Activated naive CD8-positive, alpha-beta T cell treated with anti-CD3 and anti-CD28 coated beads, Interleukin-2, amount 10 ng/mL, durations not matched to agents 7 days and 5 days (primary cell): ENCODE data around the gene HS3ST4. TPM values are rescaled to one million over a fixed set of nuclear protein-coding genes. Genes with fewer than 3 reads are reported as not detected.

Experiments
- ATAC-seq: fragments of 150-1000 bp; cut with Tn5 transposase; one replicate; pipeline ENCODE4 v1.10.0; 2021; ENCODE audit warnings: low read depth, moderate library complexity
- POLR2A ChIA-PET: fragments of 350-600 bp; sonication (Branson Sonifier 250); formaldehyde crosslinking; loops from one replicate; lab custom pipeline; 2021; ENCODE audit warnings: antibody characterized with exemption; lab: Charles Lee
- DNase-seq: peaks from one replicate; pipeline ENCODE4 v3.0.0; 2021
- H3K27ac Mint-ChIP-seq: one replicate; pipeline ENCODE4 v1.8.0; 2022; ENCODE audit warnings: mild to moderate bottlenecking, mixed read lengths
- H3K27me3 Mint-ChIP-seq: one replicate; pipeline ENCODE4 v1.8.0; 2022; ENCODE audit warnings: mild to moderate bottlenecking, moderate library complexity, mixed read lengths
- H3K36me3 Mint-ChIP-seq: one replicate; pipeline ENCODE4 v1.8.0; 2021; ENCODE audit warnings: mild to moderate bottlenecking, mixed read lengths
- H3K4me1 Mint-ChIP-seq: one replicate; pipeline ENCODE4 v1.8.0; 2021; ENCODE audit warnings: mixed read lengths
- H3K4me3 Mint-ChIP-seq: one replicate; pipeline ENCODE4 v1.8.0; 2022; ENCODE audit warnings: mild to moderate bottlenecking, moderate library complexity, mixed read lengths
- H3K9me3 Mint-ChIP-seq: one replicate; pipeline ENCODE4 v1.8.0; 2021; ENCODE audit warnings: mixed read lengths
- total RNA-seq, 2 experiments: library from RNA; stranded (reverse); gene quantifications; one replicate each; pipeline ENCODE4 v1.2.3, GENCODE V29; 2021

The HS3ST4 gene
- total RNA-seq, 2 experiments from 2014 or later: not detected

DNA sequence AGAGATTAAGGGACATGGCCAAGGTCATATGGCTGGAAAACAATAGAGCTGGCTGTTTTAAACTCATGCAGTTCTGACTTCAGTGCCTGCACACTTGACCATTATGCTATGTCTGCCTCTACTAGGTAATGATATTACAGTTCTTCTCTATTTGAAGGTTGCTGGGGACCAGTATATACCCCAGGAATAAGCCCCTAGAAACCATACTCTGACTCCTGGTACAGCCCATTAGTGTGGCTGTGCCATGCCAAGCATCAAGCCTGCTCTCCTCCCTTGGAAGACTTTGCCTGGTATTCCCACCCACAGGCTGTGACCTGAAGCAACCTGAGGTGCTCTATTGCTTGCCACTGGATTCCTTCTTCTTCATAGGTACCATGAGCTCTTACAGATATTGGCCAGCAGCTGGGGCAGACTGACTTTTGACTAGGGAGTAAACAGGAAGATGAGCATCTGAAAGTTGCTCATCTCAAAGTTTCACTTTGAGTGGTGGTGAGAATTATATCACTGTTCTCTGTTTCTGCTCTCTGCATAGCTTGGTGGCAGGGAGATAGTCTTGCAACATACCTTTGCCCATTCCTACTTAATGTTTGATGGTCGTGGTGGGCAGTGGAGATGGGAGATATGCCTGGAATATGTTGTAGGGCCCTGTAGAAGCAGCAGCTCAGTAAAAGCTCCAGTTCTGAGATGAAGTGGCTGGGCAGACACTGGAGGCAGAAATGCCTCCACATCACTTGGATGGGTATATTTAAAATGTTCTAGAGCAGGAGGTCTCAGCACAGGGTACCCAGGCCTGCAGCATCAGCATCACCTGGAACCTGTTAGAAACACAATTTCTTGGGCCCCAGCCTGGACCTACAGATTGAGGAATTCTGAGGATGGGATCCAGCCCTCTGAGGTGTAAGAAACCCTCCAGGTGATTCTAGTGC lies 274.7 kb downstream of the HS3ST4 start:
- peak overlapping the region; percentile 47 for H3K27ac Mint-ChIP-seq
- peaks cover 2% of the 10 kb centered on the region for H3K27me3 Mint-ChIP-seq
- H3K4me1 Mint-ChIP-seq: peaks cover 5% of the 10 kb centered on the region
- peak; percentile 56 for ATAC-seq
- H3K36me3 Mint-ChIP-seq: no peaks in the 10 kb centered on the region
- DNase-seq: no peak
- H3K9me3 Mint-ChIP-seq: peaks cover 2% of the 10 kb centered on the region
- H3K4me3 Mint-ChIP-seq: no peak overlapping the region
- POLR2A ChIA-PET: no interaction called here

DNA sequence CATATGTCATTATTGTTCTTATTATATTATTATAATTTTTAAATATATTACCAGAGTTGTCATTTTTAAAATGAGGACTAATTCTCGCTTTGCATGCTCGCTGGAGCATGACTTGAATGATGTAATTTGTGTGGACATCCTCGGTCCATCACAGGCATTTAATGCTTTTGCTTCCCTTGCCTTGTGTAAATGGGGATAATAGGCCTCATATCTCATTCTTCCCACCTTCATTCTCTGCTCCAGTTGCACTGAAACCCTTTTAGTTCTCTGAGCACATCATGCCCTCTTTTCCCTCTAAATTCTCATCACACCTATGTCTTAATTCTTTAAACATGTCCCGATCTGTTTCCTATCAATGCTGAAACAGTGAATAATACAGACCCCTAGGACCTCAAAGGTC lies 285.4 kb downstream of the HS3ST4 start:
- no peaks in the 10 kb centered on the region for H3K27me3 Mint-ChIP-seq
- no peak overlapping the region for H3K27ac Mint-ChIP-seq
- no peak for DNase-seq
- POLR2A ChIA-PET: no interaction called here
- no peaks in the 10 kb centered on the region for H3K4me1 Mint-ChIP-seq
- no peaks in the 10 kb centered on the region for H3K36me3 Mint-ChIP-seq
- H3K4me3 Mint-ChIP-seq: no peak overlapping the region
- ATAC-seq: no peak
- peaks cover 3% of the 10 kb centered on the region for H3K9me3 Mint-ChIP-seq

DNA sequence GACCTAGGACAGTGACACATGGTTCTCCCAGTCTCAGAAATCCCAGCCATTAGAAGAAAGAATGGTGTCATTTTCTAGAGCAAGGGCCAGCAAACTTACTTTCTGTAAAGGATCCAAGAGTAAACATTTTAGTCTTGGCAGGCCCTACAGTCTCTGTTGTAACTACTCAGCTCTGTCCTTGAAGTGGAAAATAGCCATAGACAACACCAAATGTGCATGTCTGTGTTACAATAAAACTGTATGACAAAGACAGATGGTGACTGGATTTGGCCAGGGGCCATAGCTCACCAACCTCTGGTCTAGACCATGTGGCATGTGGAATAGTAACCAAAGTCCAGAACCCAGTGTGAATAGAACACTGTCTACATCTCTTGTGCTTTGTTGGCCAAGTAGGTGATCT lies 286.5 kb downstream of the HS3ST4 start:
- H3K27me3 Mint-ChIP-seq: no peaks in the 10 kb centered on the region
- H3K27ac Mint-ChIP-seq: no peak overlapping the region
- no peaks in the 10 kb centered on the region for H3K4me1 Mint-ChIP-seq
- H3K9me3 Mint-ChIP-seq: peaks cover 3% of the 10 kb centered on the region
- POLR2A ChIA-PET: no interaction called here
- no peaks in the 10 kb centered on the region for H3K36me3 Mint-ChIP-seq
- DNase-seq (no peak), ATAC-seq (no peak)
- H3K4me3 Mint-ChIP-seq: no peak overlapping the region

GRCh38 chr16:25988084-25988483 lies 296.3 kb downstream of the HS3ST4 start:
- H3K4me1 Mint-ChIP-seq: no peaks in the 10 kb centered on the region
- peaks cover 1% of the 10 kb centered on the region for H3K9me3 Mint-ChIP-seq
- POLR2A ChIA-PET: no interaction called here
- no peak overlapping the region for H3K27ac Mint-ChIP-seq
- DNase-seq: no peak
- H3K27me3 Mint-ChIP-seq: no peaks in the 10 kb centered on the region
- no peak overlapping the region for H3K4me3 Mint-ChIP-seq
- ATAC-seq: no peak
- H3K36me3 Mint-ChIP-seq: no peaks in the 10 kb centered on the region

DNA sequence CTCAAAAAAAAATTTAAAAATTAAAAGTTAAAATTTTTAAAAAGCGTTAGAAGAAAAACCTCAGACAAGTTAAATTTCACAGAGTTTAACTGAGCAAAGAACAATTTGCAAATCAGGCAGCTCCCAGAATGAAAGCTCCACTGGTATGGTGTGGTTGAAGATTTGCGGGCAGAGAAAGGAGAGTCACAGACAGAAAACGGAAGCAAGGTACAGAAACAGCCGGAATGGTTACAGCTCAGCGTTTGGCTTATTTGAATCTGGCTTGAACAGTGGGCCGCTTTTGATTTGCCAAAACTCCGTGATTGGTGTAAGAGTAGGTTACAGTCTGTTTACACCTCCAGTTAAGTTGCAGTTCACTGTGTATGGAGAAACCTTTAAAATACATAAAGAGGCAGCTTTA lies 297.1 kb downstream of the HS3ST4 start:
- no peaks in the 10 kb centered on the region for H3K27me3 Mint-ChIP-seq
- POLR2A ChIA-PET: no interaction called here
- DNase-seq (no peak), ATAC-seq (no peak)
- H3K4me1 Mint-ChIP-seq: no peaks in the 10 kb centered on the region
- no peak overlapping the region for H3K4me3 Mint-ChIP-seq
- peaks cover 1% of the 10 kb centered on the region for H3K9me3 Mint-ChIP-seq
- H3K36me3 Mint-ChIP-seq: no peaks in the 10 kb centered on the region
- no peak overlapping the region for H3K27ac Mint-ChIP-seq

DNA sequence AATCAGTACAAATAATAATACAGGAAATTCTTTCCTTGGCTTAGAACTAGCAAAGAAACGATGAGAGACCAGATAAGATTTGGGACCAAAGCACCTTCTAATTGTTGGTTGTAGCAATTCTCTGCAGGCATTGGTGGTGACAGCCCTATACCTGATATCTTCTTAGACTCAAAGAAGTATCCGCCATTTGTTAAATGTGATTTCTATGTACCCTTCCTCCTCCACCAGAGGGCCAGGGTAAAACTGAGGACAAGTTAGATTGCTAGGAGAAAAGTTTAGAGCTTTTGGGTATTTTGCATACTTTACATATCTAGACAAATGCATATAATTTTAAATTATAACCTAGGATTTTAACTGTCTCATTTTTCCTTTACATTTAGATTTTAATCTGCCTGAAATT lies 304.3 kb downstream of the HS3ST4 start:
- Mint-ChIP-seq H3K27me3 (peaks cover 7% of the 10 kb centered on the region), H3K4me3 (no peak overlapping the region), H3K36me3 (no peaks in the 10 kb centered on the region), H3K4me1 (no peaks in the 10 kb centered on the region), H3K27ac (no peak overlapping the region), H3K9me3 (peaks cover 4% of the 10 kb centered on the region)
- POLR2A ChIA-PET: no interaction called here
- DNase-seq (no peak), ATAC-seq (no peak)

- POLR2A ChIA-PET: no interaction called here
- Mint-ChIP-seq H3K9me3 (peaks cover 10% of the 10 kb centered on the region), H3K36me3 (no peaks in the 10 kb centered on the region), H3K27ac (no peak overlapping the region), H3K4me3 (no peak overlapping the region), H3K27me3 (no peaks in the 10 kb centered on the region), H3K4me1 (no peaks in the 10 kb centered on the region)
- DNase-seq: no peak
- ATAC-seq: no peak
Measured at GRCh38 chr16:26005336-26005735, 313.6 kb downstream of the HS3ST4 start.

DNA sequence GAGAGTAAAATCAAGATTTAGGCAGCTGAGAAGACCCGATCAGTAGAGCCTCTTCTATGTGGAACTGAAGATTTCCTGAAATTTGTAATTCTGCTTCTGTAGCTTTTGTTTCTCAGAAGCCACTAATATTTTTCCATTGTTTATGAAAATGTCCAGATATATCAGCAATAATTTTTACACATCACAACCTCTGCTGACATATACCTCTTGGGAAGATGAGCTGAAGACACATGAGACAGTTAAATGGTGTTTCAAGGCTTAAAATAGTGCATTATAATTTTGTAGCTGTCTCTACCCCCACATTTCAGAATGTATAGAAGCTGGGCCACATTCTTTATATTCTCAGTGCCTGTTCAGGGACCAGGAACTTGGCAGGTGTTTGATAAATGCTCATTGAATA lies 320.6 kb downstream of the HS3ST4 start:
- POLR2A ChIA-PET: no interaction called here
- Mint-ChIP-seq H3K4me1 (no peaks in the 10 kb centered on the region), H3K27me3 (no peaks in the 10 kb centered on the region), H3K27ac (no peak overlapping the region), H3K4me3 (no peak overlapping the region), H3K36me3 (no peaks in the 10 kb centered on the region), H3K9me3 (peaks cover 5% of the 10 kb centered on the region)
- no peak for DNase-seq
- no peak for ATAC-seq

- no peak for ATAC-seq
Measured at GRCh38 chr16:26015776-26016175, 324.0 kb downstream of the HS3ST4 start.

DNA sequence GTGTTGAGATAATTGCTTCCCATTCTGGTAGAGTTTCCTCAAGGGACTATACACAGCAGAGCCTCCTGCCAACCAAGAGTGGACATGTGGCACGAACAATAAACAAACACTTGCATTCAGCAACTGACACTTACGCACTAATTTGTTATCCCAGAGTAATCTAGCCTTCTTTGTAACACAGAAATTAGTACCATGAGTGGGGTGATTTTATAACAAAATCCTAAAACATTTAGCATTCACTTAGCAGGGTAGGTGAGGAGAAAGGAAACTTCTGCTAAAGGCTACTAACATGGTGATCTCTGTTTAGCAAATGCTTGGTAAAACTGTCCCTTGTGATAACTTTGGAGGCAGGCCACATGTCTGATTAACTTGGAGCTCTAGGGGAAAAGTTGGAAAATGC lies 325.2 kb downstream of the HS3ST4 start:
- Mint-ChIP-seq H3K9me3 (peaks cover 11% of the 10 kb centered on the region), H3K4me1 (no peaks in the 10 kb centered on the region), H3K36me3 (no peaks in the 10 kb centered on the region), H3K4me3 (no peak overlapping the region), H3K27ac (no peak overlapping the region), H3K27me3 (peaks cover 4% of the 10 kb centered on the region)
- DNase-seq (no peak), ATAC-seq (no peak)
- POLR2A ChIA-PET: no interaction called here

More at GRCh38 chr16:26015776-26016175, 324.0 kb downstream of the HS3ST4 start:
- POLR2A ChIA-PET: no interaction called here
- no peaks in the 10 kb centered on the region for H3K27me3 Mint-ChIP-seq
- H3K9me3 Mint-ChIP-seq: peaks cover 11% of the 10 kb centered on the region
- H3K4me3 Mint-ChIP-seq: no peak overlapping the region
- H3K36me3 Mint-ChIP-seq: no peaks in the 10 kb centered on the region
- H3K27ac Mint-ChIP-seq: no peak overlapping the region
- no peak for DNase-seq
- no peaks in the 10 kb centered on the region for H3K4me1 Mint-ChIP-seq

DNA sequence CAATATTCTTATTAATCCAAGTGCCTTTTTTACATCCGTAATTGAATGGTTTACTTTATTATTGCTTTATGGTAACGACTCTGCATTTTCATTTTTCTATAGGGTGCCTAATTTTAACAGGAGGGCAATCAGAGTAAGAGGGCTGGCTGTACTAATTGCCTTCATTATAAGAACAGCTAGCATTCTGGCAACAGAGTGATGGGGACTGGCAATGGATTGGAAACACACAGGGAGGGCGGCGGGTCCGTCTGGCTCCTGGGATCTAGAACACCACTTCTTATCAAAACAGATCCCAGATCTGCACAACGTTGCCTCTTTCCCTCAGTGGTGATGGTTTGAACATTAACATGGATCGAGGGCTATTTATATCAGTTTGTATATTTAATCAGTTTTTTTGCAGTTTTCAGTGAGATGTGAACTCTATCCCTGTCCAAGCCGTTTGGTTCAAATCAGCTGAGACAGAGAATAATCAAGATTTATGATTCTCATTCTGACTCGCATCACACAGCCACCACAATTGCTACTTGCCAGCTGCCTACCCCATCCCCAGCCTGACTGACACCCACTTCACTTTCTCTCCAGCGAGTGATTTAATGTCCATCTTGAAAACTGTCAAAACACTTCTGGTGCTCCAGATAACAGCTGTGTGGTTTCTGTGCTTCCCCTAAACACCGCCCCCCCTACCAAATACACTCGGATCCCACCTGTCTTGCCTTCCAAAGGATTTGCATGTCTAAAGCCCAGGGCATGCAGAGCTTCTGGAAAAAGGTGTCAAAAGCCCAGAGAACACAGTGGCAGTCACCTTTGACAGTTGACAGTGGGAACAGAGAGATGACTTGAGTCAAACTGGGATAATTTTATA lies 327.9 kb downstream of the HS3ST4 start:
- Mint-ChIP-seq H3K4me1 (no peaks in the 10 kb centered on the region), H3K9me3 (peaks cover 7% of the 10 kb centered on the region), H3K27me3 (peaks cover 4% of the 10 kb centered on the region), H3K4me3 (no peak overlapping the region), H3K27ac (no peak overlapping the region), H3K36me3 (no peaks in the 10 kb centered on the region)
- ATAC-seq: no peak
- no peak for DNase-seq
- POLR2A ChIA-PET: no interaction called here

GRCh38 chr16:26026709-26027450 lies 335.1 kb downstream of the HS3ST4 start:
- no peak for DNase-seq
- H3K4me3 Mint-ChIP-seq: no peak overlapping the region
- no peaks in the 10 kb centered on the region for H3K27me3 Mint-ChIP-seq
- ATAC-seq: no peak
- POLR2A ChIA-PET: no interaction called here
- H3K36me3 Mint-ChIP-seq: no peaks in the 10 kb centered on the region
- H3K27ac Mint-ChIP-seq: no peak overlapping the region
- no peaks in the 10 kb centered on the region for H3K4me1 Mint-ChIP-seq
- H3K9me3 Mint-ChIP-seq: no peaks in the 10 kb centered on the region

DNA sequence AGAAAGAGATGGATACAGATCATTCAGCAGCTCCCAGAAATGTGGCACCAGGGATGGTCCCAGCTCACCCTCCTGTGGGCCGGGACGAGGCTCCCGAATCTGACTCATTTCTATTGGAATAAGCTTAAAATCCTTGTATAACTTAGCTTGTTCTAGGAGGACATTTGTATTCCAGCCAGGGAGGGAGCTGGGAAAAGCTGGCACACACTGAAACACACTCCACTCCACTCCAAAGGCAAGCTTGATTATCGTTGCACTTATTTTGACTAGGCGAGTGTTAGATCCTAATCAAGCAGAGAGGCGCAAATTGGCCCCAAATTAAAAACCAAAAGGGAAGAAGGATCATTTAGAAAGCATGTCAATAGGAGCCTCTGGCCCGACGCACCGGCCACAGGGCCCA lies 339.5 kb downstream of the HS3ST4 start:
- POLR2A ChIA-PET: no interaction called here
- DNase-seq (no peak), ATAC-seq (no peak)
- H3K9me3 Mint-ChIP-seq: no peaks in the 10 kb centered on the region
- H3K27ac Mint-ChIP-seq: no peak overlapping the region
- no peaks in the 10 kb centered on the region for H3K27me3 Mint-ChIP-seq
- no peaks in the 10 kb centered on the region for H3K4me1 Mint-ChIP-seq
- H3K36me3 Mint-ChIP-seq: no peaks in the 10 kb centered on the region
- no peak overlapping the region for H3K4me3 Mint-ChIP-seq
